Activated naive CD4-positive, alpha-beta T cell treated with anti-CD3 and anti-CD28 coated beads, Interleukin-2, amount 10 ng/mL, durations not matched to agents 7 days and 5 days (primary cell): ENCODE data around the gene FCAR.
"Not testable (repeated sequence)": the region's sequence is repeated elsewhere in the genome, so short reads cannot be mapped to it uniquely, and the experiment has no call there.

ENCODE experiments used
- CTCF ChIA-PET: fragments of 350-600 bp; sonication (Branson Sonifier 250); formaldehyde crosslinking; loops from one replicate; lab custom pipeline; 2021; ENCODE audit warnings: antibody characterized with exemption; lab: Charles Lee
- DNase-seq: peaks from one replicate; pipeline ENCODE4 v3.0.0-alpha.2; 2020
- H3K27ac Mint-ChIP-seq: one replicate; pipeline ENCODE4 v1.8.0; 2021; ENCODE audit warnings: mild to moderate bottlenecking, moderate library complexity, mixed read lengths
- H3K27me3 Mint-ChIP-seq: one replicate; pipeline ENCODE4 v1.8.0; 2021; ENCODE audit warnings: mild to moderate bottlenecking, mixed read lengths
- H3K36me3 Mint-ChIP-seq: one replicate; pipeline ENCODE4 v1.8.0; 2021; ENCODE audit warnings: mixed read lengths
- H3K4me1 Mint-ChIP-seq: one replicate; pipeline ENCODE4 v1.8.0; 2021; ENCODE audit warnings: mixed read lengths
- H3K4me3 Mint-ChIP-seq: one replicate; pipeline ENCODE4 v1.8.0; 2021; ENCODE audit warnings: mild to moderate bottlenecking, moderate library complexity, mixed read lengths
- H3K9me3 Mint-ChIP-seq: one replicate; pipeline ENCODE4 v1.8.0; 2021; ENCODE audit warnings: mixed read lengths

FCAR gene

DNA sequence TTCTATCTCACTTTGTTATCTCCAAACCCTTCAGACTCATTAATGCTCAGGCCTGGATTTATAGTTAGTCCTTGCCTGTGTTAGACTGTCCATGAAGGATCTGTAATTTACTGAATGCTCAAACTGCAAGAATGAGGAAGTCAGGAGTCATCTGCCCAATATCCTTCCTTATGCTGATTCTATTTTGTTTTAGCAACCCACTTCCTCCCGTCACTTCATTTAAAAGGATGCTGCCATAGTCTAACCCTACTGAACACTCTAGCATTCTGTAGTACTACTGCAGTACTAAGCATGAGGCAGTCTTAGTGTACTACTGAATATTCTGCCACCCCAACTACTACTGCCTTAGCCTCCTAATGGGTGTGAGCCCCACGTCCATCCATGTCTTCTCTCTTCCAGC is 1.5 kb downstream of the FCAR start:
- Mint-ChIP-seq H3K9me3 (no peaks in the 10 kb centered on the region), H3K36me3 (no peaks in the 10 kb centered on the region), H3K27ac (no peak overlapping the region), H3K4me3 (no peak overlapping the region), H3K4me1 (peaks cover 3% of the 10 kb centered on the region), H3K27me3 (peaks cover 18% of the 10 kb centered on the region)
- CTCF ChIA-PET, result no interaction called here
- no peak for DNase-seq

DNA sequence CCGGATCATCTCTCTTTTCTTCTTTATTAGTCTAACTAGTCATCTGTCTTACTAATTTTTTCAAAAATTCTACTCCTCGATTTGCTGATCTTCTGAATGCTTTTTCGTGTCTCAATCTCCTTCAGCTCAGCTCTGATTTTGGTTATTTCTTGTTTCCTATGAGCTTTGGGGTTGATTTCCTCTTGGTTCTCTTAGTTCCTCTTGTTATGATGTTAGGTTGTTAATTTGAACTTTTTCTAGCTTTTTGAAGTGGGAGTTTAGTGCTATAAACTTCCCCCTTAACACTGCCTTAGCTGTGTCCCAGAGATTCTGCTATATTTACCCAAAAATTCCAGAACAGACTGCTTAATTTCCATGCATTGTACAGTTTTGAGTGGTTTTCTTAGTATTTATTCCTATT is 3.4 kb downstream of the FCAR start:
- Mint-ChIP-seq H3K27ac (no peak overlapping the region), H3K9me3 (no peaks in the 10 kb centered on the region), H3K4me1 (peaks cover 9% of the 10 kb centered on the region), H3K36me3 (no peaks in the 10 kb centered on the region), H3K4me3 (no peak overlapping the region), H3K27me3 (peaks cover 34% of the 10 kb centered on the region)
- CTCF ChIA-PET, result no interaction called here
- no peak for DNase-seq

DNA sequence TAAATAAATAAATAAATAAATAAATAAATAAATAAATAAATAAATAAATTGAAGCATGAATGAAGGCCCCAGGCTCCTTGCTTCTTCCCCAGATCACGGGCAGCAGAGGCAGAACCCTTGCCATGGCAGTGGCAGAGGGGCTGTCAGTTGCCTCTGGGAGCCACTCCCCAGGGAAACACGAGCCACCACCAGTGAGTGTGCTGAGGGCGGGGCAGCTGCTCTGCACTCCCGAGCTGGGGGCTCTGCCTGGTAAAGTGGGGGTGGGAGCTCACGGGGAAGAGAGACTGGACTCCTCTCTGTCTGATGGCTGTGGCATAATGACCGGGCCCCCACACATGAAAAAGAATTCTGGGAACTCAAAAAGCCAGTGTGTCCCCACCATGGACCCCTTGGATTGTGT is 7.8 kb downstream of the FCAR start:
- H3K9me3 Mint-ChIP-seq, result no peaks in the 10 kb centered on the region
- H3K27me3 Mint-ChIP-seq, result peaks cover 28% of the 10 kb centered on the region

DNA sequence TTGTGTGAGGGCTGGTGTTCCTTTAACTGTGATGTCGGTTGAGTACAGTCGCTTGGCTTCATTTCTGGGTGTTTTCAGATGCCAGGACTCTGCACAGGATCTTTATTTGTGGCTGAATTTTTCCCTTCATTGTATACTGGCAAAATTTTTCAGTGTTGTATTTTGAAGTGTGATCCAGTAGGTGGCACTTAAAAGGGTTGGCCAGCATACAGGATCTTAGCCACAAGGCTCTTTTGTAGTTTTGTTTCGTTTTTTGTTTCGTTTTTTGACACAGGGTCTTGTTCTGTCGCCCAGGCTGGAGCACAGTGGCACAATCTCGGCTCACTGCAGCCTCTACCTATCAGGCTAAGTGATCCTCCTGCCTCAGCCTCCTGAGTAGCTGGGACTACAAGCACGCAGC is 8.7 kb downstream of the FCAR start:
- CTCF ChIA-PET, result interaction anchor here (0.7 to 3.6 kb wide), 5 partner anchors 38 to 277 kb away, joined by 3 to 20 read pairs (median 10); no protein-coding TSS in a partner anchor
- H3K9me3 Mint-ChIP-seq, result no peaks in the 10 kb centered on the region
- H3K27ac Mint-ChIP-seq, result peak overlapping the region; percentile 84
- peak overlapping the region; percentile 39 for H3K4me3 Mint-ChIP-seq
- no peaks in the 10 kb centered on the region for H3K36me3 Mint-ChIP-seq
- peaks cover 28% of the 10 kb centered on the region for H3K27me3 Mint-ChIP-seq
- peaks cover 14% of the 10 kb centered on the region for H3K4me1 Mint-ChIP-seq
- peak; percentile 34 for DNase-seq

More for the DNA sequence above, 7.8 kb downstream of the FCAR start:
- no peaks in the 10 kb centered on the region for H3K36me3 Mint-ChIP-seq
- H3K27ac Mint-ChIP-seq, result no peak overlapping the region
- peaks cover 14% of the 10 kb centered on the region for H3K4me1 Mint-ChIP-seq
- CTCF ChIA-PET, result interaction anchor here (0.5 to 3.6 kb wide), 16 partner anchors 37 to 622 kb away, joined by 3 to 20 read pairs (median 5); no protein-coding TSS in a partner anchor
- DNase-seq, result no peak
- H3K4me3 Mint-ChIP-seq, result no peak overlapping the region

DNA sequence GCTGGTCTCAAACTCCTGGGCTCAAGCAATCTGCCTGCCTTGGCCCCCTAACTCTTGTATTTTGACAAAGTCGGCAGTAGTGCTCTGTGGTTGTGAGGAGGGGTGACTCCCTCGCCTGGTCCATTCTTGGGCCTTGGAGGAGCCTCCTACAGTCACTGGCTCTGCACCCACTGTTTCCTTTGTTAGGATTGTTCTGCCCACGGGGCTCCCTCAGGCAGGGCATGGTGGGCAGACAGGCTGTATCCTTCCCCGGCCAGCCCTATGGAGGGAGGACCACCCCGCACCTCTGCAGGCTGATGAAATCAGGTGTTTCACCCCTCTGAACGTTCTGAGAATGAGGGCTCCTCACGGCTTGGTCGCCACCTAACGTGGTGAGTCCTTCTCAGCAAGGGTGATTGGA is 9.2 kb downstream of the FCAR start:
- Mint-ChIP-seq H3K4me3 (no peak overlapping the region), H3K27ac (no peak overlapping the region), H3K27me3 (peaks cover 28% of the 10 kb centered on the region), H3K9me3 (no peaks in the 10 kb centered on the region), H3K36me3 (no peaks in the 10 kb centered on the region), H3K4me1 (peaks cover 14% of the 10 kb centered on the region)
- CTCF ChIA-PET, result interaction anchor here (3.6 kb wide), 1 partner anchor 253 kb away, joined by 20 read pairs; no protein-coding TSS in a partner anchor
- DNase-seq, result no peak

DNA sequence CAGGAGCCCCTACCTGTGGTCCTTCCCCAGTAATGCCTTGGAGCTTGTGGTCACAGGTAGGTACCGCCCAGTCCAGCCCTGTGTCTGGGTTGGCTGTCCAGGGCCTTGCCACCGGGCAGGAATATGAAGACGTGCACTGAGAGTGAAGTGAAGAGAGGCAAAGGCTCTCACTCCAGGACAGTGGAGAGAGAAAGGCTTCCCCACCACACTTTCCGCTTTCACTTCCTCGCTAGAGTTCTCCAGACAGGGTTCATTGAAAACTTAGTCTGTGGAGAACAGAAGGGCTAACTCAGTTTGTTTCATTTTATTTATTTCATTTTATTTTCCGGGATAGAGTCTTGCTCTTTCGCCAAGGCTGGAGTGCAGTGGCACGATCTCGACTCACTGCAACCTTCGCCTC is 14.2 kb downstream of the FCAR start:
- H3K9me3 Mint-ChIP-seq, result no peaks in the 10 kb centered on the region
- CTCF ChIA-PET, result no interaction called here
- DNase-seq, result no peak
- no peak overlapping the region for H3K4me3 Mint-ChIP-seq
- H3K36me3 Mint-ChIP-seq, result no peaks in the 10 kb centered on the region
- peaks cover 4% of the 10 kb centered on the region for H3K27me3 Mint-ChIP-seq
- no peak overlapping the region for H3K27ac Mint-ChIP-seq
- H3K4me1 Mint-ChIP-seq, result peaks cover 2% of the 10 kb centered on the region

DNA sequence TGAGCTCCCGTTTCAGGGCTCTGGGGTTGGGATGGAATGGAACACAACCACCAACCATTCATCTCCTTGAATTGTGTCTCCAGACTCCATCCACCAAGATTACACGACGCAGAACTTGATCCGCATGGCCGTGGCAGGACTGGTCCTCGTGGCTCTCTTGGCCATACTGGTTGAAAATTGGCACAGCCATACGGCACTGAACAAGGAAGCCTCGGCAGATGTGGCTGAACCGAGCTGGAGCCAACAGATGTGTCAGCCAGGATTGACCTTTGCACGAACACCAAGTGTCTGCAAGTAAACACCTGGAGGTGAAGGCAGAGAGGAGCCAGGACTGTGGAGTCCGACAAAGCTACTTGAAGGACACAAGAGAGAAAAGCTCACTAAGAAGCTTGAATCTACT is 15.5 kb downstream of the FCAR start:
- no peak overlapping the region for H3K27ac Mint-ChIP-seq
- CTCF ChIA-PET, result no interaction called here
- no peaks in the 10 kb centered on the region for H3K4me1 Mint-ChIP-seq
- no peaks in the 10 kb centered on the region for H3K36me3 Mint-ChIP-seq
- H3K27me3 Mint-ChIP-seq, result peaks cover 4% of the 10 kb centered on the region
- DNase-seq, result no peak
- H3K9me3 Mint-ChIP-seq, result no peaks in the 10 kb centered on the region
- no peak overlapping the region for H3K4me3 Mint-ChIP-seq

DNA sequence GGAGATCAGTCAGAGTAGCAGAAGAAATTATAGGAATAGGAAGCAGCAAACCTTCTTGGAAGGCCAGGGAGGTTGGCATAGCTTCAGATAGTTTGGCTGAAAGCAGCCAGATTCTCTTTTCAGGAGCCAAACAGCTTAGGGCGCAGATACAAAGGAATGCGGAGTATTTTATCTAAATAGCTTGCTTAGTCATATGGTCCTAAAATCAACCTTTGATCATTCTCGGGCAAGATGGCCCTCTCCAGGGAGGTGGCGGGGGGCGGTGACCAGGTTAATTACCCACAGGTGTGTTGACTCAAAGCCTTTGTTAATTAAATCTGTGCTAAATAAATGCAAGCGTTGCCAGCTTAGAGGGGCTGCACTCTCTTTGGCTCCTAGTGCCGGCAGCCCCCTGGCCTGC is 19.4 kb downstream of the FCAR start:
- DNase-seq, result no peak
- Mint-ChIP-seq H3K9me3 (no peaks in the 10 kb centered on the region), H3K27me3 (peaks cover 11% of the 10 kb centered on the region), H3K4me3 (no peak overlapping the region), H3K36me3 (no peaks in the 10 kb centered on the region), H3K4me1 (no peaks in the 10 kb centered on the region), H3K27ac (no peak overlapping the region)
- CTCF ChIA-PET, result no interaction called here

DNA sequence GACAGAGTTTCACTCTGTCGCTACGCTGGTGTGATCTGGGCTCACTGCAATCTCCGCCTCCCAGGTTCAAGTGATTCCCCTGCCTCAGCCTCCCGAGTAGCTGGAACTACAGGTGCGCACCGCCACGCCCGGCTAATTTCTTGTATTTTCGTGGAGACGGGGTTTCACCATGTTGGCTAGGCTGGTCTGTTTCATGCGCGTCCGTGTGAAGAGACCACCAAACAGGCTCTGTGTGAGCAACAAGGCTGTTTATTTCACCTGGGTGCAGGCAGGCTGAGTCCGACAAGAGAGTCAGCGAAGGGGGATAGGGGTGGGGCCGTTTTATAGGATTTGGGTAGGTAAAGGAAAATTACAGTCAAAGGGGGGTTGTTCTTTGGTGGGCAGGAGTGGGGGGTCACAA is 20.1 kb downstream of the FCAR start:
- H3K36me3 Mint-ChIP-seq, CTCF ChIA-PET, H3K4me1 Mint-ChIP-seq, H3K4me3 Mint-ChIP-seq, DNase-seq, H3K27ac Mint-ChIP-seq, H3K9me3 Mint-ChIP-seq: not testable (repeated sequence)
- H3K27me3 Mint-ChIP-seq, result peaks cover 17% of the 10 kb centered on the region

DNA sequence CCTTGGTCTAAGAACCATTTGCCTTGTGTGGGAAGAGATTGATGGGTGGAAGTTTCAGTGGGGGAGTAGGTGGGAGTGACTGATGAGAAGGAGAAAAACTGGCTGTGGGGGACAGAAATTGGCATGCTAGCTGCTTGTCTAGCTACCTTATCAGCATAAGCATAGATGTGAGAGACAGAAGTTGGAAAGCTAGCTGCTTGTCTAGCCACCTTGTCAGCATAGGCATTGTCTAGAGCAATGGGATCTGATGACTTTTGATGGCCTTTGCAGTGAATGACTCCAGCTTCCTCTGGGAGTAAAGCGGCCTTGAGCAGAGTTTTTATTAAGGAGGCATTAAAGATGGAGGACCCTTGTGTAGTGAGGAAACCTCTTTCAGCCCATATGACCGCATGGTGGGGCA is 22.0 kb downstream of the FCAR start:
- no peaks in the 10 kb centered on the region for H3K4me1 Mint-ChIP-seq
- H3K36me3 Mint-ChIP-seq, result no peaks in the 10 kb centered on the region
- peaks cover 17% of the 10 kb centered on the region for H3K27me3 Mint-ChIP-seq
- no peak for DNase-seq
- no peak overlapping the region for H3K27ac Mint-ChIP-seq
- H3K9me3 Mint-ChIP-seq, result no peaks in the 10 kb centered on the region
- H3K4me3 Mint-ChIP-seq, result no peak overlapping the region
- CTCF ChIA-PET, result no interaction called here

DNA sequence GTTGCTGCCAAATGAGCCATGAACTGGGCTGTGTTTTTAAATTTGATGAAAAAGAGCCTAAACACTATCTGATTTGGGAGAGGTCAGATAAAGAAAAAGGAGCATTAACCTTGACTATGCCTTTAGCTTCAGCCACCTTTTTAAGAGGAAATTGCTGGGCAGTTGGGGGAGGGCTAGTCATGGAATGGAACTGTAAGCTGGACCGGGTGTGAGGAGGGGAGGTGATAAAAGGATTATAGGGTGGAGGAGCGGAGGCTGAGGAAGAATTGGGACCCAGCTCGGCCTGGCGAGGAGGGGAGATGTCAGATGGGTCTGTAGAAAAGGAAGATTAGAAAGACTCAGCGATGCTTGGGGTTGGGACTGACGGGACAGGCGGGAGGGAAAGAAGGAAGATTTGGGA is 24.6 kb downstream of the FCAR start:
- H3K27ac Mint-ChIP-seq, H3K9me3 Mint-ChIP-seq, DNase-seq, H3K36me3 Mint-ChIP-seq, H3K4me1 Mint-ChIP-seq, H3K4me3 Mint-ChIP-seq, CTCF ChIA-PET: not testable (repeated sequence)
- peaks cover 17% of the 10 kb centered on the region for H3K27me3 Mint-ChIP-seq

DNA sequence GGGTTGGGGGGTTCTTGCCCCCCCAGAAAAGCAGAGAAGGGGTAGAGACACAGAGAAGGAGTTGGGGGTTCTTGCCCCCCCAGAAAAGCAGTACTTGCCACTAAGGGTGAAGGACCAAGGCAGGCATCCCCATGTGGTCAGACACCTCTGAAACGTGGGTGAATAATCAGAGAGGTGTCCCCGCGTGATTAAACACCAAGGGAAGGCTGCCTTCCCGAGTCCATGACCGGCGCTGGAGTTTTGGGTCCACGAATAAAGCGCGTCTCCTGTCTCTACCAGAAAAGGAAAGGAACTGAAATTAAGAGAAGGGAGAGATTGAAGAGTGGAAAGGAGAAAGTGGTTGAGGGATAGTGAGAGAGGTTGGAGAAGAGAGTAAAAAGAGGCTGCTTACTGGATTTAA is 25.6 kb downstream of the FCAR start:
- H3K36me3 Mint-ChIP-seq, H3K9me3 Mint-ChIP-seq, DNase-seq, H3K4me3 Mint-ChIP-seq, H3K27ac Mint-ChIP-seq, H3K4me1 Mint-ChIP-seq, CTCF ChIA-PET: not testable (repeated sequence)
- peaks cover 17% of the 10 kb centered on the region for H3K27me3 Mint-ChIP-seq

DNA sequence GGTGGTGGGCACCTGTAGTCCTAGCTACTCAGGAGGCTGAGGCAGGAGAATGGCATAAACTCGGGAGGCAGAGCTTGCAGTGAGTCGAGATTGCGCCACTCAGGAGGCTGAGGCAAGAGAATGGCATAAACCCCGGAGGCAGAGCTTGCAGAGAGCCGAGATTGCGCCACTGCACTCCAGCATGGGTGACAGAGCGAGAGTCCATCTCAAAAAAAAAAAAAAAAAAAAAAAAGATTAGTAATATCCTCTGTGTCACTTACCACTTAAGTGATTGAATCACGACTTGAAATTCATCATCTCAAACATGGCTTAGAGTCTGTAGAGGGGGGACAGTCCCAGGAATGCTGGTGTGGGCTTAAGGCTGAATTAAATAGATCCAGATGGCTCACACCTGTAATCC is 27.1 kb downstream of the FCAR start:
- DNase-seq, result not testable (repeated sequence)

DNA sequence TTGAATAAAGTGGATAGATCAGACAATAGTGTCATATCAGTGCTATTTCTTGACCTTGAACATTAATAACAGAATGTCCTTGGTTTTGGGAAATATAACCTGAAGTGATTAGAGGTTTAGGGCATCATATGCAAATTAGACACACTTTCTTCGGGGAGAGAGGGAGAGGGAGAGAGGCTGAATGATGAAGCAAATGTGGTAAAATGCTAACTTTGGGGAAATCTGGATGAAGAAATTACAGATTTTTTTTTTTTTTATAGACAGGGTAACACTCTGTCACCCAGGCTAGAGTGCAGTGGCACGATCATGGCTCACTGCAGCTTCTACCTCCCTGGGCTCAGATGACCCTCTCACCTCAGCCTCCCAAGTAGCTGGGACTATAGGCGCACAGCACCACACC is 28.0 kb downstream of the FCAR start:
- H3K36me3 Mint-ChIP-seq, result no peaks in the 10 kb centered on the region
- no peak overlapping the region for H3K27ac Mint-ChIP-seq
- H3K9me3 Mint-ChIP-seq, result no peaks in the 10 kb centered on the region
- no peak overlapping the region for H3K4me3 Mint-ChIP-seq
- peaks cover 25% of the 10 kb centered on the region for H3K27me3 Mint-ChIP-seq
- CTCF ChIA-PET, result no interaction called here
- no peak for DNase-seq
- H3K4me1 Mint-ChIP-seq, result no peaks in the 10 kb centered on the region

More for the DNA sequence above, 27.1 kb downstream of the FCAR start:
- H3K4me3 Mint-ChIP-seq, H3K36me3 Mint-ChIP-seq, H3K9me3 Mint-ChIP-seq, H3K4me1 Mint-ChIP-seq, CTCF ChIA-PET, H3K27ac Mint-ChIP-seq: not testable (repeated sequence)
- peaks cover 25% of the 10 kb centered on the region for H3K27me3 Mint-ChIP-seq

DNA sequence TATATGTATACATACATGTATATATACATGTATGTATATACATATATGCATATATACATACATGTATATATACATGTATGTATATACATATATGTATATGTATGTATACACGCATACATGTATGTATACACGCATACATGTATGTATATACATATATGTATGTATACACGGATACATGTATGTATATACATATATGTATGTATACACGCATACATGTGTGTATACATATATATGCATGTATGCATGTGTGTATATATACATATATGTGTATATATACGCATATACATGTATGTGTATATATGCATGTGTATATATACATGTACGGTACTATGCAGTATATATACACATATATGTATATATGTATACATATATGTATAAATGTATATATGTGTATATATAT is 29.3 kb downstream of the FCAR start:
- Mint-ChIP-seq H3K4me1 (no peaks in the 10 kb centered on the region), H3K9me3 (no peaks in the 10 kb centered on the region), H3K27me3 (peaks cover 22% of the 10 kb centered on the region), H3K4me3 (no peak overlapping the region), H3K27ac (no peak overlapping the region), H3K36me3 (no peaks in the 10 kb centered on the region)
- no peak for DNase-seq
- CTCF ChIA-PET, result no interaction called here

DNA sequence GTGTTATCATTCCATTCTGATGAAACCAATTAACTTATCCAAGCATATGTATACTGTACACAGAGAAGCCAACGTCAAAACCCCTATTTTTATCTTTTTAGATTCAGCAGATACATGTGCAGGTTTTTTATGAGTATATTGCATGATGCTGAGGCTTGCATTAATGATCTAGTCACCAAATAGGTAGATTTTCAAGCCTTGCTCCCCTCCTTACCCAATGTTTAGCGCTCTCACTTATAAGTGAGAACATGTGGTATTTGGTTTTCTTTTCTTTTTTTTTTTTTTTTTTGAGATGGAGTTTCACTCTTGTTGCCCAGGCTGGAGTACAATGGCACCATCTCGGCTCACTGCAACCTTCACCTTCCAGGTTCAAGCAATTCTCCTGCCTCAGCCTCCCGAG is 30.2 kb downstream of the FCAR start:
- DNase-seq, H3K4me1 Mint-ChIP-seq, H3K36me3 Mint-ChIP-seq, H3K9me3 Mint-ChIP-seq, H3K27ac Mint-ChIP-seq, H3K4me3 Mint-ChIP-seq, CTCF ChIA-PET: not testable (repeated sequence)
- peaks cover 17% of the 10 kb centered on the region for H3K27me3 Mint-ChIP-seq
